GM12878 (cell line): ENCODE results near the gene LEPR. TPM values are rescaled to one million over a fixed set of nuclear protein-coding genes. Genes with fewer than 3 reads are reported as not detected.

Experiments used
- ATAC-seq: fragments of 200-7000 bp; cut with Tn5 transposase; 3 replicates; pipeline ENCODE4 v1.9.1; 2020; ENCODE audit warnings: mild to moderate bottlenecking, moderate library complexity
- BruUV-seq: library from RNA; stranded (reverse); fragments of 400-500 nt; replicated peaks from 2 replicates; lab custom pipeline; 2021; lab: Mats Ljungman, UMichigan
- CTCF ChIA-PET: fragments of 300-600 bp; sonication (Branson Sonifier 250); formaldehyde crosslinking; extraction: SDS; loops from one replicate; lab custom pipeline; 2021; ENCODE audit warnings: inconsistent platforms; lab: Yijun Ruan, JAX
- POLR2A ChIA-PET: fragments of 350-600 bp; formaldehyde crosslinking; extraction: SDS; loops from one replicate; lab custom pipeline; 2021; ENCODE audit warnings: inconsistent platforms; lab: Charles Lee
- RAD21 ChIA-PET: fragments of 300-600 bp; sonication (Branson Sonifier 250); formaldehyde crosslinking; loops from one replicate; lab custom pipeline; 2023; ENCODE audit warnings: antibody characterized with exemption; ENCODE audit not compliant: unreplicated experiment; lab: Charles Lee
- SMC1A ChIA-PET: fragments of 300-600 bp; sonication (Branson Sonifier 250); formaldehyde crosslinking; loops from one replicate; lab custom pipeline; 2023; ENCODE audit not compliant: unreplicated experiment, uncharacterized antibody; lab: Charles Lee
- DNase-seq: peaks from one replicate; pipeline ENCODE4 v3.0.0-alpha.2; 2011; ENCODE audit warnings: low read depth, low spot score
- FAIRE-seq: peaks from 3 replicates; lab custom pipeline; 2011; peaks lifted over from hg19 to GRCh38; lab: Jason Lieb, UNC
- H2AFZ ChIP-seq: 2 replicates; pipeline ENCODE4 v1.6.0; 2011; ENCODE audit warnings: low read depth, low read length, control low read depth; ENCODE audit not compliant: control insufficient read depth
- H3K27ac ChIP-seq: 2 replicates; pipeline ENCODE4 v1.5.1; 2011; ENCODE audit warnings: control low read depth; ENCODE audit not compliant: control insufficient read depth, insufficient read depth
- H3K27me3 ChIP-seq, 2 experiments: replicated peaks in 1 of 2; 2 replicates each; pipeline versions ENCODE4 v1.6.0 to v1.6.1; 2011; ENCODE audit warnings: low read length in 1 of 2; ENCODE audit not compliant: control insufficient read depth in 2 of 2, insufficient read depth in 2 of 2
- H3K36me3 ChIP-seq, 2 experiments: 2 replicates each; pipeline ENCODE4 v1.5.1; 2011; ENCODE audit warnings: low read length in 1 of 2; ENCODE audit not compliant: control insufficient read depth in 2 of 2, insufficient read depth in 2 of 2
- H3K4me1 ChIP-seq: 2 replicates; pipeline ENCODE4 v1.6.1; 2011; ENCODE audit warnings: mild to moderate bottlenecking, low read length, moderate library complexity, mixed read lengths; ENCODE audit not compliant: control insufficient read depth, insufficient read depth
- H3K4me2 ChIP-seq: 2 replicates; pipeline ENCODE4 v1.6.0; 2011; ENCODE audit warnings: control low read depth; ENCODE audit not compliant: control insufficient read depth, insufficient read depth
- H3K4me3 ChIP-seq: fragments of 200-600 bp; sonication (generic); 2 replicates; pipeline ENCODE4 v1.5.1; 2016
- H3K79me2 ChIP-seq: 2 replicates; pipeline ENCODE4 v1.6.0; 2011; ENCODE audit warnings: low read length; ENCODE audit not compliant: control insufficient read depth, insufficient read depth
- H3K9ac ChIP-seq: 2 replicates; pipeline ENCODE4 v1.8.0; 2011; ENCODE audit warnings: low read length, control low read depth, mixed read lengths; ENCODE audit not compliant: control insufficient read depth, insufficient read depth
- H3K9me3 ChIP-seq: replicated peaks from 3 replicates; pipeline ENCODE4 v1.5.1; 2011; ENCODE audit warnings: mild to moderate bottlenecking, low read length; ENCODE audit not compliant: control insufficient read depth, insufficient read depth
- H4K20me1 ChIP-seq: 2 replicates; pipeline ENCODE4 v1.6.0; 2011; ENCODE audit not compliant: control insufficient read depth, insufficient read depth
- CREB1 ChIP-seq: IDR thresholded peaks from 2 replicates; pipeline ENCODE4 v1.6.1; 2012; ENCODE audit warnings: low read depth, mild to moderate bottlenecking, inconsistent platforms
- FOS ChIP-seq: IDR thresholded peaks from 3 replicates; pipeline ENCODE4 v1.6.1; 2011; ENCODE audit warnings: borderline replicate concordance; ENCODE audit not compliant: insufficient read length; ENCODE audit errors: extremely low read depth
- HDAC2 ChIP-seq: fragments of 200-600 bp; sonication (generic); IDR thresholded peaks from 2 replicates; pipeline ENCODE4 v1.6.1; 2017
- IKZF2 ChIP-seq, 2 experiments: fragments of 450-650 bp; IDR thresholded peaks; 2 replicates each; pipeline ENCODE4 v1.6.1; 2017; ENCODE audit warnings: mild to moderate bottlenecking in 2 of 2, moderate library complexity in 2 of 2
- KDM1A ChIP-seq: fragments of 200-600 bp; sonication (generic); IDR thresholded peaks from 2 replicates; pipeline ENCODE4 v1.6.1; 2016; ENCODE audit warnings: borderline replicate concordance
- MEF2B ChIP-seq: fragments of 450-650 bp; IDR thresholded peaks from 2 replicates; pipeline ENCODE4 v1.6.1; 2018; ENCODE audit warnings: mild to moderate bottlenecking, moderate library complexity; ENCODE audit not compliant: partially characterized antibody, poor library complexity, severe bottlenecking
- NFIC ChIP-seq: IDR thresholded peaks from 2 replicates; pipeline ENCODE4 v1.6.1; 2012; ENCODE audit warnings: low read depth, mild to moderate bottlenecking, inconsistent platforms, low read length, moderate library complexity
- POLR2AphosphoS2 ChIP-seq: IDR thresholded peaks from 2 replicates; pipeline ENCODE4 v1.6.1; 2011; ENCODE audit warnings: low read depth, mild to moderate bottlenecking, low read length, improper control_type of control experiment, moderate library complexity
- RAD51 ChIP-seq: fragments of 450-650 bp; IDR thresholded peaks from 2 replicates; pipeline ENCODE4 v1.6.1; 2016; ENCODE audit warnings: moderate library complexity, mild to moderate bottlenecking, inconsistent platforms
- RFX5 ChIP-seq: IDR thresholded peaks from 2 replicates; pipeline ENCODE4 v1.6.1; 2011; ENCODE audit warnings: low read depth, low read length, improper control_type of control experiment
- TAF1 ChIP-seq: IDR thresholded peaks from 2 replicates; pipeline ENCODE4 v1.6.1; 2011; ENCODE audit warnings: mild to moderate bottlenecking, low read depth, low read length, borderline replicate concordance
- WGBS: methylation state at CpG from one replicate; pipeline ENCODE4 v1.1.6; 2016; ENCODE audit warnings: low lambda C conversion rate; ENCODE audit not compliant: insufficient replicate concordance, insufficient coverage; ENCODE audit errors: missing lambda C conversion rate; 5-methylcytosine and 5-hydroxymethylcytosine counted together
- in situ Hi-C: fragments of 300-500 bp; cut with MboI; formaldehyde crosslinking; loops from 9 replicates; pipeline ENCODE4 v1.14.3; 2018; ENCODE audit warnings: mixed read lengths
- intact Hi-C: fragments of 100-400 bp; cut with micrococcal nuclease; formaldehyde crosslinking; loops from one replicate; pipeline ENCODE4 v1.14.2; 2022; ENCODE audit not compliant: unreplicated experiment
- polyA plus RNA-seq, 11 experiments: library from polyadenylated mRNA; depleted of rRNA in 4 of 11; unstranded in 6 of 11; stranded (reverse) in 5 of 11; fragments of >200 nt; fragmentation: Nextera tagmentation in 4 of 11; fragmentation: Illumina TruSeq in 1 of 11; extraction: Ambion mirVana in 4 of 11; extraction: Trizol in 1 of 11; gene quantifications; 1 replicate in 1 of 11; 2 replicates in 10 of 11; pipeline versions ENCODE4 v1.2.1 to v1.2.3, GENCODE V29; 2011 to 2016; ENCODE audit warnings: inconsistent platforms in 2 of 11, missing spikeins in 2 of 11, low read depth in 1 of 11
- total RNA-seq, 4 experiments: library from RNA; depleted of rRNA in 3 of 4; stranded (reverse); fragments of >200 nt in 3 of 4; fragmentation: Illumina TruSeq in 1 of 4; extraction: Trizol in 1 of 4; gene quantifications; 2 replicates each; pipeline versions ENCODE4 v1.2.1 to v1.2.3, GENCODE V29; 2013 to 2021

Gene LEPR
- total and polyA plus RNA-seq, 10 of the 15 experiments (the other 5 are each of a cell fraction or from before 2014, with no cell fraction given) = 0.49 to 3.7 (median 1.2) TPM

DNA sequence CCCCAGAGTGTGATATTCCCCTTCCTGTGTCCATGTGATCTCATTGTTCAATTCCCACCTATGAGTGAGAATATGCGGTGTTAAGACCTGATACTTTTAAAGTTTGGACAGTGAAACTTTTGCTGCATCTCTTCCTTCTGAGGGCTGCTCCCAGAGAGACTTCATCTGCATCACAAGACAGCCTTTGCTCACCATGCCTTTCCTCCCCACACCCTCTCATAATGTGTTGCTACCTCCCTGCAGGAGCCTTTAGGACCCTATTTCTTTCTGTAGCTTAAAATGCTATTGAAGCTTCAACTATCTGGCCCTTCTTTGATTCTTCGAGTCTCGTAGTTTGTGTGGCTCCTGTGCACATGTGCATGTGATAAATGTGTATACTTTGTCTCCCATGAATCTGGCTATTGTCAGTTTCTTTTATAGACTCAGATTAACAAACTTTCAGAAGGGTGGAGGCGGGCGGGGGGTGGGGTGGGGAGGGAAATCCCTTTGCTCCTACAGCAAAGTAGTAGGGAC lies 23.7 kb downstream of the LEPR start:
- RAD21 ChIA-PET = no interaction called here
- intact Hi-C loops = no loop called here
- no peak for TF ChIP-seq FOS
- TF ChIP-seq NFIC = no peak
- TF ChIP-seq CREB1 = no peak
- no peak for TF ChIP-seq TAF1
- no peak for TF ChIP-seq RAD51
- no peak for TF ChIP-seq HDAC2
- TF ChIP-seq RFX5 = no peak
- no peak for TF ChIP-seq MEF2B
- TF ChIP-seq KDM1A = no peak
- no peak for TF ChIP-seq POLR2AphosphoS2
- no peak for TF ChIP-seq IKZF2 (IDR thresholded peaks at IDR 0.05)
- POLR2A ChIA-PET = no interaction called here
- 83% methylated on average over 5 of the region's 5 CpGs for WGBS
- Histone ChIP-seq H3K4me1 (no peaks in the 10 kb centered on the region), H3K4me2 (no peak overlapping the region), H2AFZ (no peak overlapping the region), H3K9me3 (no peaks in the 10 kb centered on the region), H3K4me3 (no peak overlapping the region), H3K36me3 (no peaks in the 10 kb centered on the region), H3K27me3 (no peaks in the 10 kb centered on the region), H3K79me2 (no peaks in the 10 kb centered on the region), H3K27ac (no peak overlapping the region), H3K9ac (no peak overlapping the region), H4K20me1 (no peaks in the 10 kb centered on the region)
- BruUV-seq = no TSS peak
- SMC1A ChIA-PET = no interaction called here
- DNase-seq = no peak
- CTCF ChIA-PET = interaction anchor here (1.8 kb wide), 1 partner anchor 15 kb away, joined by 5 read pairs; no protein-coding TSS in a partner anchor
- FAIRE-seq = no peak
- in situ Hi-C loops = no loop called here
- no peak for ATAC-seq
